ENCODE results near the gene DMRT1.

Gene DMRT1

DNA sequence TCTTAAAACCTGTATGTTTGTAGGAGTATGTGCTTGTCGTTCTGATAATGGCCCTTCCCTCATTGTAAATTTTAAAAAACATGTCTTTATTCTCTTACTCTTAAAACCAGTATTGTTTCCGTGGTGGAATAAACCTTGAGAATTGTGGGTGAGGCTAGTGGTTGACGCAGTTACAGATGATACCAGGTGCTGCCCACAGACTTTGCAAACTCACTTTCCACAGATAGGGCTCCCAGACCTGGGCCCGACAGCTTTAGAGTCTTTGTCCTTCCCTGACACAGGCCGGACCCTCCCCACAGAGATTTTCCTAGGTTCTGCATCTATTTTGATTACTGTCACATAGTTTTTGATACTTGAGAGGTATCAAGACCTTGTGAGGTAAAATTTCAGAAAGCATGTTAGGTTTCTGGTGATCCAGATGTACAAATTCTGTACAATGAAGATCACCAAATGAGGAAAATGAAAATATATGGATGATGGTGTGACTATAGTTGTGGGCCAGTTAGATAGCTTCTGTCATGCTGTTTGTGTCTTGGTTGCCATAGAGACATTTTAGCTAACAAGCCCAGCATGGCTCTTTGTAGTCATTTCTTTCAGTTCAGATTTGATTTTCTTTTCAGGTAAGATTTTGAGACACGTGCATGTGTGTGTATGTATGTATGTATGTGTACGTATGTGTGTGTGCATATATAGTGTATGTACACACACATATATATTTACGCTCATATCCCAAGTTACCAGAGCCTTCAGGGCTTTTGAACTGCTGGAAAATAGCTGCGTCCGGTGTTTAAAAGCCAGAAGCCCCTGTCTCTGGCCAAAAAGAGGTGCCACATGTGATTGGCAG lies 33.8 kb downstream of the DMRT1 start:
- Histone ChIP-seq H3K4me1 (ENCODE audit: control insufficient read depth, insufficient read depth, low read length) (no peaks in the 10 kb centered on the region), H3K4me3 (ENCODE audit: low read depth, low read length) (no peak overlapping the region), H3K9me3 (ENCODE audit: control insufficient read depth, insufficient read depth, low read depth, low read length) (no peaks in the 10 kb centered on the region), H3K27ac (ENCODE audit: extremely low read depth, low read depth, low read length) (no peak overlapping the region), H3K36me3 (ENCODE audit: control insufficient read depth in 2 of 2, insufficient read depth in 1 of 2, low read length in 2 of 2) (no peaks in the 10 kb centered on the region)
- ChIA-PET POLR2A (no interaction called here), CTCF (interaction anchor here (0.6 to 1.2 kb wide), 3 partner anchors 8 to 18 kb away, joined by 3 to 4 read pairs (median 3); no protein-coding TSS in a partner anchor)
- no peak for TF ChIP-seq ZNF341 (tag by site-specific recombination; IDR thresholded peaks at IDR 0.05; ENCODE audit: low read depth)
- no peak for TF ChIP-seq ZNF558 (tag by site-specific recombination; IDR thresholded peaks at IDR 0.05)
- TF ChIP-seq, protein P1, sequence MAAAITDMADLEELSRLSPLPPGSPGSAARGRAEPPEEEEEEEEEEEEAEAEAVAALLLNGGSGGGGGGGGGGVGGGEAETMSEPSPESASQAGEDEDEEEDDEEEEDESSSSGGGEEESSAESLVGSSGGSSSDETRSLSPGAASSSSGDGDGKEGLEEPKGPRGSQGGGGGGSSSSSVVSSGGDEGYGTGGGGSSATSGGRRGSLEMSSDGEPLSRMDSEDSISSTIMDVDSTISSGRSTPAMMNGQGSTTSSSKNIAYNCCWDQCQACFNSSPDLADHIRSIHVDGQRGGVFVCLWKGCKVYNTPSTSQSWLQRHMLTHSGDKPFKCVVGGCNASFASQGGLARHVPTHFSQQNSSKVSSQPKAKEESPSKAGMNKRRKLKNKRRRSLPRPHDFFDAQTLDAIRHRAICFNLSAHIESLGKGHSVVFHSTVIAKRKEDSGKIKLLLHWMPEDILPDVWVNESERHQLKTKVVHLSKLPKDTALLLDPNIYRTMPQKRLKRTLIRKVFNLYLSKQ (tag by site-specific recombination; IDR thresholded peaks at IDR 0.05; ENCODE audit: borderline replicate concordance): no peak
- TF ChIP-seq ZNF580 (tag by site-specific recombination; IDR thresholded peaks at IDR 0.05): no peak
- TF ChIP-seq ZNF335 (tag by site-specific recombination; conservative IDR thresholded peaks at IDR 0.05): no peak
- no peak for TF ChIP-seq ZNF677 (tag by site-specific recombination; IDR thresholded peaks at IDR 0.05)
- no peak for TF ChIP-seq ZNF501 (tag by site-specific recombination; IDR thresholded peaks at IDR 0.05)
- TF ChIP-seq ZNF768 (tag by site-specific recombination; IDR thresholded peaks at IDR 0.05): no peak
- TF ChIP-seq CTCF (tag by site-specific recombination; IDR thresholded peaks at IDR 0.05): no peak
- TF ChIP-seq ZFP69B (tag by site-specific recombination; IDR thresholded peaks at IDR 0.05): no peak
- no peak for TF ChIP-seq HOXD13 (CRISPR knock-in tag; IDR thresholded peaks at IDR 0.05; ENCODE audit: borderline replicate concordance)
- TF ChIP-seq ZNF449 (tag by site-specific recombination; IDR thresholded peaks at IDR 0.05): no peak

- Histone ChIP-seq H3K36me3 (ENCODE audit: control insufficient read depth in 2 of 2, insufficient read depth in 1 of 2, low read length in 2 of 2) (no peaks in the 10 kb centered on the region), H3K9me3 (ENCODE audit: control insufficient read depth, insufficient read depth, low read depth, low read length) (no peaks in the 10 kb centered on the region), H3K4me3 (ENCODE audit: low read depth, low read length) (no peak overlapping the region), H3K4me1 (ENCODE audit: control insufficient read depth, insufficient read depth, low read length) (no peaks in the 10 kb centered on the region), H3K27ac (ENCODE audit: extremely low read depth, low read depth, low read length) (no peak overlapping the region)
- CTCF ChIA-PET: interaction anchor here (1.2 kb wide), 2 partner anchors 9 to 17 kb away, joined by 3 to 4 read pairs; no protein-coding TSS in a partner anchor
- POLR2A ChIA-PET: interaction anchor here (0.7 kb wide), 1 partner anchor 23 kb away, joined by 3 read pairs; no protein-coding TSS in a partner anchor
- no peak for TF ChIP-seq ZNF558 (tag by site-specific recombination; IDR thresholded peaks at IDR 0.05)
- no peak for TF ChIP-seq ZNF354C (tag by site-specific recombination; IDR thresholded peaks at IDR 0.05; ENCODE audit: borderline replicate concordance, low read depth)
- no peak for TF ChIP-seq ZFP41 (tag by site-specific recombination; IDR thresholded peaks at IDR 0.05; ENCODE audit: borderline replicate concordance)
- TF ChIP-seq, protein P2, sequence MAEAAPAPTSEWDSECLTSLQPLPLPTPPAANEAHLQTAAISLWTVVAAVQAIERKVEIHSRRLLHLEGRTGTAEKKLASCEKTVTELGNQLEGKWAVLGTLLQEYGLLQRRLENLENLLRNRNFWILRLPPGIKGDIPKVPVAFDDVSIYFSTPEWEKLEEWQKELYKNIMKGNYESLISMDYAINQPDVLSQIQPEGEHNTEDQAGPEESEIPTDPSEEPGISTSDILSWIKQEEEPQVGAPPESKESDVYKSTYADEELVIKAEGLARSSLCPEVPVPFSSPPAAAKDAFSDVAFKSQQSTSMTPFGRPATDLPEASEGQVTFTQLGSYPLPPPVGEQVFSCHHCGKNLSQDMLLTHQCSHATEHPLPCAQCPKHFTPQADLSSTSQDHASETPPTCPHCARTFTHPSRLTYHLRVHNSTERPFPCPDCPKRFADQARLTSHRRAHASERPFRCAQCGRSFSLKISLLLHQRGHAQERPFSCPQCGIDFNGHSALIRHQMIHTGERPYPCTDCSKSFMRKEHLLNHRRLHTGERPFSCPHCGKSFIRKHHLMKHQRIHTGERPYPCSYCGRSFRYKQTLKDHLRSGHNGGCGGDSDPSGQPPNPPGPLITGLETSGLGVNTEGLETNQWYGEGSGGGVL (tag by site-specific recombination; IDR thresholded peaks at IDR 0.05): no peak
- no peak for TF ChIP-seq ZNF302 (tag by site-specific recombination; IDR thresholded peaks at IDR 0.05; ENCODE audit: low read depth)
- TF ChIP-seq ZNF16 (tag by site-specific recombination; IDR thresholded peaks at IDR 0.05; ENCODE audit: low read depth): no peak
- TF ChIP-seq ZNF19 (tag by site-specific recombination; IDR thresholded peaks at IDR 0.05; ENCODE audit: low read depth): no peak
- no peak for TF ChIP-seq ZBTB48 (tag by site-specific recombination; IDR thresholded peaks at IDR 0.05)
- no peak for TF ChIP-seq GFI1B (tag by site-specific recombination; IDR thresholded peaks at IDR 0.05)
- TF ChIP-seq ZNF174 (tag by site-specific recombination; IDR thresholded peaks at IDR 0.05): no peak
- no peak for TF ChIP-seq ZNF670 (tag by site-specific recombination; IDR thresholded peaks at IDR 0.05; ENCODE audit: low read depth)
- TF ChIP-seq ZSCAN23 (tag by site-specific recombination; IDR thresholded peaks at IDR 0.05): no peak
- TF ChIP-seq GLI2 (tag by site-specific recombination; IDR thresholded peaks at IDR 0.05; ENCODE audit: borderline replicate concordance, low read depth): no peak
- no peak for TF ChIP-seq ZNF664 (tag by site-specific recombination; IDR thresholded peaks at IDR 0.05)
These were observed 34.9 kb downstream of the DMRT1 start for GRCh38 chr9:876425-876824.

Measured in HEK293 (cell line).